Urothelium cell line (cell line): ENCODE results near the gene KLK7.

Experiments used
- DNase-seq: peaks from one replicate; pipeline ENCODE4 v3.0.0; 2011; ENCODE audit warnings: low spot score, mixed read lengths
- FAIRE-seq: peaks from 2 replicates; lab custom pipeline; 2011; peaks lifted over from hg19 to GRCh38; lab: Jason Lieb, UNC

The KLK7 gene

DNA sequence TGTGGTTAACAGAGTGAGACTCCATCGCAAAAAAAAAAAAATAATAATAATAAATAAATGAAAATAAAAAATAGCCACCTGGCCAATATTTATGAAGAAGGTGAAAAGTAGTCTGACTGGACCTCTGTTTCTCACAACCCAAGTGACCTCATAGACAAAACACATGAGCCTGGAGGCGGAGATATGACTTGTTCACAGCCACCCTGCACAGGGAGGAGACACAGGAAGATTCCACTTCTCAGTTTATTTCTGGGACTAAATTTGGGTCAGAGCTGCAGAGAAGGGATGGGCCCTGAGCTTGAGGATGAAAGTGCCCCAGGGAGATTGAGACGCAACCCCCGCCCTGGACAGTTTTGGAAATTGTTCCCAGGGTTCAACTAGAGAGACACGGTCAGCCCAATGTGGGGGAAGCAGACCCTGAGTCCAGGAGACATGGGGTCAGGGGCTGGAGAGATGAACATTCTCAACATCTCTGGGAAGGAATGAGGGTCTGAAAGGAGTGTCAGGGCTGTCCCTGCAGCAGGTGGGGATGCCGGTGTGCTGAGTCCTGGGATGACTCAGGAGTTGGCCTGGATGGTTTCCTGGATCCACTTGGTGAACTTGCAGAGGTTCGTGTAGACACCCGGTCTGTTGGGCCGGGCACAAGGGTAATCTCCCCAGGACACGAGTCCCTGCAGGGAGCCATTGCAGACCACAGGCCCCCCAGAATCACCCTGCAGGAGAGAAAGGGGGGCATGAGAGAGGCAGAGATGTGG lies 40.5 kb downstream of the KLK7 start:
- FAIRE-seq: no peak
- DNase-seq: no peak

DNA sequence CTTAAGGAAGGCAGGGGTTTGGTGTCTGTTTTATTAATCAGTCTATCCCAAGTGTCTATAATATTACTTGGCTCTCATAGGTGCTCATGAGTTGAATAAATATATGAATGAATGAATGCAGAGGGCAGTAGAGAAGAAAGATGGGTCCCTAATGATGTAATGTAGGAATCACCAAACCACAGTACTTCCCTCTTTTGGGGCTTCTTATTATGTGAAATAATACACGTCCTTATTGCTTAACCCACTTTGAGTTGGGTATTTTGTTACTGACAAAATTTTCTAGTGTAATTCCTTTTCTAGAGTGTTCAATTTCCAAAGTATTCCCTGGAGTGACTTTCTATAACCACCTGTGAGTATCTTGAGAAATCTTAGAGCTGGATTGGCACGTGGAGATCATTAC lies 44.1 kb downstream of the KLK7 start:
- DNase-seq (no peak), FAIRE-seq (no peak)

DNA sequence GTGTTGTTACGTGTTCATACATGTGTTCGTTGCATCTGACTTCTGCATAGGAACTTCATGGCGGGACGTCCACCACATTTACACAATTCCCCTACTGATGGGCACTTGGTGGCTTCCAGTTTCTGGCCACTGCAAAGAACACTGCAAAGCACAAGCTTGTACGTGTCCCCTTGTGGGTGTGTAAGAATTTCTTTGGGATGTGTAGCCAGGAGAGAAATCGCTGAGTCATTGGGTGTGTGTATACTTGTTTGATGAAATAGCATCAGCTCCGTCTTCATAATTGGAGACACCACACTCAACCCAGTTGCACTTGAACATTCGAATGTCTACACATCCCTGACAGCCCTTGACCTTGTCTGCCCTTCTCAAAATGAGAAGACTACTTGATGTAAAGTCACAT lies 50.1 kb downstream of the KLK7 start:
- peak; percentile 37 for FAIRE-seq

DNA sequence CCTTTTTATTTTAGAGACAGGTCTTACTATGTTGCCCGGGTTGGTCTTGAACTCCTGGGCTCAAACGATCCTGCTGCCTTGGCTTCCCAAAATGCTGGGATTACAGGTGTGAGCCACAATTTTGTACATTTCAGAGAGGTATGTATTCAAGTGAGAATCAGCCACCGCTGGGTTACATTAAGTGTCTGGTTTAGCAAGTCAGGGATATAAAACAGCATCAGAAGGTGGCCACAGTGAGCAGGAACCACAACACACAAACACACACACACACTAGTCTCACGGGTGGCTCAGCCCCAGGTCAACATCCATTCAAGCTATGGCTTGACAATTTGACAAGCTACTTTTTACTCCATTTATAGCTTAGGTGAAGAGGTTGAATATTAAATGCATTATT lies 51.0 kb downstream of the KLK7 start:
- FAIRE-seq (peak; percentile 56), DNase-seq (no peak)

More for the DNA sequence above, 50.1 kb downstream of the KLK7 start:
- peak; percentile 46 for DNase-seq

DNA sequence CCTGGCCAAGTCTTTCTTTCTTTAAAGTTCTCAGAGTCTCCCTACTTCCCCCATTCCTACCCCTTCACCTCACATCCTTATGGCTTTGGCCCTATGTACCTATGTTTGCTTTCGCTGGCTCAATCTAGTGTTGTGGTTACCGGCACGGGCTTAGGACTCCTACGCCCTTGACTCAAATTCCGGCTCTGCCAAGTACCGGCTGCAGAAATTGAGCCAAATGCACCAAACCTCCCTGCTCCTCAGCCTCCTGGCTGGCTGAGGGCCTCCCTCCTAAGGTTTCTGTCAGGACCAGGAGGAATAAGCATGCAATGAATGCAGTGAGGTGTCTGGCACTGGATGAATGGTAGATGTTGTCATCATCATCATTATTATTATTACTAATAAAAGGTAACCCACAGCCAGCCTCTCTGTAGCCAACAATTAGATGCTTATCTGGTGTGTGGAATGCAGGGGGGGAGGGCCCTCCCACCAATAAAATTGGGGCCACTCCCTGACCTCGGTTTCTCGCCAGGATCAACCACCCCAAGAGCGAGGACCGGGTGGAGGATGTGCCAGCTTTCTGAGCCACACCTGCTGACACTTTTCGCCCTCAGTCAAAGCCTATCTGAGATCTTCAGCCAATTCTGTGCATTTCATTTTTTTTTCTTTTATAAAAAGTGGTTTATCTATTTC lies 51.6 kb downstream of the KLK7 start:
- DNase-seq (peak; percentile 78), FAIRE-seq (peak; percentile 87)

DNA sequence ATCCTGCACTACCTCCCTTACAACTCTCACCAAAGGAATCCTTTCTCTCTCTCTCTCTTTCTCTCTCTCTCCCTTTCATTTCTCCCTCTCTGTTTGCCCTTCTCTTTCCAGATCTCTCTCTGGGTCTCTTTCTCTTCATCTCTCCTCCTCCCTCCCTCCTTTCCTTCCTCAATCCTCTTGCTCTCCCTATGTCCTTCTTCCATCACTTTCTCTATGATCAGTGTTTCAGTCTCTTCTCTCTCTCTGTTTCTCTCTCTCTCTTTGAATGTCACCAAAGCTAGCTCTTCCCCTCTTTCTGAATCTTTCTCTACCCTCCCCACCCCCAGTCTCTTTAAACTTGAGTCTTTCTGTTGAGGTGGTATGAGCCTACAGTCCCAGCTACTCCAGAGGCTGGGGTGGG lies 52.7 kb downstream of the KLK7 start:
- DNase-seq: no peak
- FAIRE-seq: no peak

DNA sequence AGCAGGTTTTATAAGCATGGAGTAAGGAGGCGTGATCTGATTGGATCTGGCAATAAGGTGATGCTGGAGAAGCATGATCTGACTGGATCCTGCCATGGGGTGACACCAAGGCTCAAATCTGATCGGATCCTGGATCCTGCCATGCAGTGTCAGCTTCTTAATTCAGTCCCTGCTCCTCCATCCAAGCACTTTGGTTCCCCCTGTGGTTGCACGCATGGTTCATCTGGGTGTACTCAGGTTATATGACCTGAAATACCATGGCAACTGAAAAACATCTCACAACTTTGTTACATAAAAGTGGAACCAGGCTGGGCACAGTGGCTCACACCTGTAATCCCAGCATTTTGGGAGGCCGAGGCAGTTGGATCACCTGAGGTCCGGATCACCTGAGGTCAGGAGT lies 54.9 kb downstream of the KLK7 start:
- DNase-seq: no peak

More for the DNA sequence above, 54.9 kb downstream of the KLK7 start:
- FAIRE-seq: no peak
